GM19025 (cell line): ENCODE results near the gene SLC4A5.

Experiments used
- ATAC-seq: cut with Tn5 transposase; IDR thresholded peaks from one replicate; pipeline ENCODE4 v1.9.1; 2021; ENCODE audit warnings: mild to moderate bottlenecking, low read depth, moderate library complexity; ENCODE audit not compliant: unreplicated experiment

Gene SLC4A5

DNA sequence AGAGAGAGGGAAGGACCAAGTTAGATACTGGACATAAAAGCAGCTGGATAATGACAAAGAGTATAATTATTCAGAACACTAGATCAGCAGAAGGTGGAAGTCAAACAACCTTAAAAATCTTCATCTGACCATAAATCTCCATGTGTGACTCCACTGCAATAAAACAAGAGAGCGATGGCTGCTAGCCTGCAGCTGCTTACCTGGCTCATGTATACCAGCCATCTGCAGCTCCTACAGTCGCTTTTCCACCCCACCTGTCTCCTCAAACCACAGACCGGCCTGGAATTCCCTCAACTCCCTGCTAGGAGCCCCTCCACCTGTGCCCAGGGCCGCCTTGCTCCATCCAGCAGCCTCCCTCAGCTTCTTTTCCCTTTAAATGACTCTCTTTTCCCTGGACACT is 64.5 kb downstream of the SLC4A5 start:
- ATAC-seq = no peak

- ATAC-seq = no peak
Observed at GRCh38 chr2:74278176-74278575, 65.0 kb downstream of the SLC4A5 start.

DNA sequence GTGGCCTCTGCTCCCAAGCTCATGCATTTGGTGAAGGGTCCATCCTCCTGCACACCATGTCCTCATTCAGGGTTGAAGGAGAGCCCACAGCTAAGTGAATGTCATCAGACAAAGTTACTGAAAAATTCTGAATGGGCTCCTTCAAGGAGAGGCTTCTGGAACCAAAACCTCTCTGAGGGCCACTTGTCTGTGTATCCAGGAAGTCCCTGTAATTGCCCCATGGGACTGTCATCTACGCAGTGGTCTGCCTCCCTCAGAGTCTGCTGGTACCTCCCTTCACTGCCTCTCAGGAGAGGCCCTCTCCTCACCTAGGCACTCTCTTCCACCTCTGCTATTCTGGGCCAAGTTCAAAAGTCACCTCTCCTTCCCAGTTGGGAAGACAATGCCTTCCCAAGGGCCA is 68.0 kb downstream of the SLC4A5 start:
- ATAC-seq = no peak

DNA sequence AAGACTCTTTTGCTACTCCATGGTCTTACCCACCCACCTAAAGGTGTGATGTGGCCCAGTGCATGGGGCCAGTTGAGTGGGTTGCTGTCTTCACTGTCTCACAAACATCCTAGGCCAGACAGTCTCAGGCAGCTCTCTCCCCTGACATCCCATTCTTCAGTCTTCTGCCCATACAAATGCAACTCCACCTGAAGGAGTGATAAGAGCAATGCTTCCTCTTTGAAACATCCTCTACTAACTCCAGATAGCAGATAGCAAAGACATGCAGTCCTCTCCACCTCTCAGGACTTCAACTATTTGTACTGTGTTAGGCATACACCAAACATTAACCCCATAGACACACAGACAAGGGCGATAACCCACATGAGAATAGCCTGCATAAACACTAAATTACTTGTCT is 73.5 kb downstream of the SLC4A5 start:
- no peak for ATAC-seq

GRCh38 chr2:74267068-74267467 is 76.1 kb downstream of the SLC4A5 start:
- no peak for ATAC-seq

- no peak for ATAC-seq
Observed at GRCh38 chr2:74264281-74264680, 78.9 kb downstream of the SLC4A5 start.

- no peak for ATAC-seq
Observed at GRCh38 chr2:74262681-74263080, 80.5 kb downstream of the SLC4A5 start.

- no peak for ATAC-seq
Observed at GRCh38 chr2:74261204-74261864, 81.9 kb downstream of the SLC4A5 start.

DNA sequence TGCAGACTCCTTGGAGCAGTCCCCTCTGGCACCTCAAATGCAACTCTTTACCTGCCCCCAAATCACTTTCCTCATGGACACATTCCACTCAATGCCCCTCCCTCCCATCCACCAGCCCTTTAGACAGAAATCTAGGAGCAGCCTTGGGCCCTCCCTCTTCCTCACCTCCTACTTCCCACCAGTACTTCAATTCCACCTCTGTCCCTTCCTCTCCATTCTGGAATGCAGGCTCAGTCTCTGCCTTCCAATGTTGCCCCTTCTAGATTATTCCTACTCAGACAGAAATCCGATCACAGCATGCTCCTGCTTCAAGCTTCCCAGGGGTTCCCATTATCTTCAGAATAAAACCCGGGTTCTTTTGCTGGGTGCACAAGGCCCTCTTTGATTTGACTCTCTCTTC is 82.7 kb downstream of the SLC4A5 start:
- ATAC-seq = no peak

DNA sequence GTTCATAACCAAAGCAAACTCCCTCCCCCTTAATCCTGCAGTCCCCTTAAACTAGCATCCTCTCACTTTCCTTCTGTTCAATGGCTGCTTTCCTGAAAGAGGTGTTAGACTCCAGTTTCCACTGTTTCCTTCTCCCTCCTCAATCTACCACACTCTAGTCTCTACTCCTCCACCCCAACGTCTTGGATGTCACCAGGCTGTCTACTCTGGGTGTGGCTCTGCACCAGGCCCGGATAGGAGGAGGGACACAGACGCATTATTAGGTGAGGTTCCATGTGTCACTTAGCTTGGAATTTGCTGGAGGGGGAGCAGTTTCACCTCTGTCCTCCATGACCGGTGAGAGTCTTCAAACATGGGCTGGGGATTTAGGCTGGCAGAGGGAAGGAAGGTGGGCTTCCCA is 83.5 kb downstream of the SLC4A5 start:
- ATAC-seq = no peak

DNA sequence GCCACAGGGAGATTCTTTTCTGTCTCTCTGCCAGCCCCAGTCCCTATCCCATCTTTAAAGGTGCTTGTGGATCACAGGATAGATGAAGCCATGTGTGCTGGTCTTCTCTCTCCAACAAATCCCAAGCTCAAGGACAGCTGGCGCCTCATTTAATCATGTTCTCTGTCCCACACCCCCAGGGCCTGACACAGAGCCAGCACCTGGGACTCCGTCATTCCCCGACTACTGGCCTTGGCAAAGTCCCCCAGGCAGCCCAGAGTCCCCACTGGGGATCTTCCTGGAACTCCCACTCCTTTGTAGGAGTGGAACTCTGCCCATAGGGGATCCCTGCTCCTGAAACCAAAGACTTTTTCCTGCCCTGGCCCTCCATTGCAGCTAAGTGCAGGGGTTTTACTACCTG is 84.0 kb downstream of the SLC4A5 start:
- no peak for ATAC-seq

DNA sequence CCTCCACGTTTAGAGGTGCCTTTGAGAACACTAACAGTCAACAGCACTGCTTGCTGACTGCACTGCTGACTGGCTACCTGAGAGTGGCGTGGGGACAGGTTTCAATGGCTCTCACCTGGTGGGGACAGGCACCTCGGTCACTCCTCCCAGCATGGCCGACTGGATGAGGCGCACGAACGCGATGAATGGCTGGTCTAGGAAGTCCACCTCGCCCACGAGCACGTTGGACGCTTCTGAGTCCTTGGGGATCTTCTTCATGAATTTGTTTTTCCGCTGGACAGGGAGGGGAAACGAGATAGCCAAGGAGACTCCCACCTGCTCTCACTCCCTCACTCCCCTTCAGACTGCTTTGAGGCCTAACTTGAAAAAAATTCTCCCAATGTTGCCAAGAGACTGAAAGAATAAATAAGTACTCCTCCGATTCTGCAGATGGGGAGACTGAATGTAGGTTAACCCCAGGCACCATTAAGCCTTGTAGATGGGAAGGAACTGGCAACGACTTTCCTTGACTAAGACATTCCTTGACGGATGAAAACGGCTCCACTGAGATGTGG is 87.5 kb downstream of the SLC4A5 start:
- no peak for ATAC-seq

GRCh38 chr2:74253971-74254310 is 89.3 kb downstream of the SLC4A5 start:
- no peak for ATAC-seq

- ATAC-seq = no peak
Observed at GRCh38 chr2:74253306-74253970, 89.8 kb downstream of the SLC4A5 start.

GRCh38 chr2:74252862-74253261 is 90.4 kb downstream of the SLC4A5 start:
- no peak for ATAC-seq

- ATAC-seq = no peak
Observed at GRCh38 chr2:74252036-74252435, 91.2 kb downstream of the SLC4A5 start.

- ATAC-seq = no peak
Observed at GRCh38 chr2:74250189-74250631, 93.0 kb downstream of the SLC4A5 start.

- ATAC-seq = no peak
Observed at GRCh38 chr2:74249406-74250122, 93.7 kb downstream of the SLC4A5 start.

DNA sequence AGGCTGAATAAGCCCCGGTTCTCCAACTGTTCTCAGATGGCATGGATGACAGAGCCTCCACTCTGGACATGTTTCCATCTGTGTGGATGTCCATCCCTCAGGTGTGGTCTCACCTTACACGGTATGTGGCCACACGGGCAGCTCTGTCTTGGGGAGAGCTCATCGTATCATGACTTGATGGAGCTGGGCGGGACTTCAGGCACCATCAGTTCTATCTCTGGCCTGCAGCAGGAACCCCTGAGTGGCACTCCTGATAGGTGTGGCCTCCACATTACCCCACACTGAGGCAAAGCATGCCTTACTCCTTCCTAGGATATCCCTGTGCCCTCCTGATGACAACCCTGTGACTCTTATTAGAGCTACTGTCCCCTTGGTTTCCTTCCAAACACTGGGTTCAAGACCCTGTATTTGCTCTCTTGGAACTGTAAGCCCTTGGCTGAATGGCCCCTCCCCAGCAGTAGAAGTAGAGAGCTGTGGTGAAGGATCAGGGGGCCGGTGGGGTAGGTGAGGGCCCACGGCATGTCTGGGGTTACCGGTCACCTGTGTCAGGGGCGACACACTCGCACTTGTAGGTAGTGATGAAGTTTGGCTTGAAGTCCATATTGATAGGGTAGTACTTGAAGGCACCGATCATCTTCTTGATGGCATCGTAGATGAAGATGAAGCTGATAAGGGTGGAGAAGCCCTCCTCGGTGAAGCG is 96.6 kb downstream of the SLC4A5 start:
- ATAC-seq = no peak

GRCh38 chr2:74244286-74244685 is 98.9 kb downstream of the SLC4A5 start:
- no peak for ATAC-seq
